Metanephros (tissue), 2 donors: ENCODE data around the gene OBSL1. TPM values are rescaled to one million over a fixed set of nuclear protein-coding genes. Genes with fewer than 3 reads are reported as not detected.

Source experiments
- small RNA-seq: library from RNA; depleted of rRNA; stranded (forward); fragments of <200 nt; gene quantifications from one replicate; pipeline ENCODE3, GENCODE V24; 2014; ENCODE audit warnings: low replicate concordance
- total RNA-seq: library from RNA; depleted of rRNA; stranded (reverse); fragments of >200 nt; gene quantifications from one replicate; pipeline ENCODE4 v1.2.3, GENCODE V29; 2014

The OBSL1 gene
- 146 TPM for total RNA-seq

GRCh38 chr2:219571311-219572236, at the start of gene OBSL1:
Gene OBSL1 (minus strand): TSS chr2:219571539. CDS start chr2:219571232, 307 bp downstream.

GRCh38 chr2:219597552-219598307, 26.4 kb upstream of the OBSL1 start, which contains the start of gene STK11IP:
Gene STK11IP (plus strand): TSS chr2:219597857. CDS start chr2:219598120, 263 bp downstream.

GRCh38 chr2:219572237-219573001, 1.1 kb upstream of the OBSL1 start, which contains the start of gene INHA:
Gene INHA (plus strand): TSS chr2:219572310. CDS start chr2:219572375, 65 bp downstream.

GRCh38 chr2:219543596-219544358, 27.6 kb downstream of the OBSL1 start, which contains the start of the genes CHPF and TMEM198:
Gene CHPF (minus strand): TSS chr2:219543809. CDS start chr2:219543538, 271 bp downstream.
Gene TMEM198 (plus strand): TSS chr2:219544028. CDS start chr2:219544728, 700 bp downstream.

GRCh38 chr2:219514196-219514761, 57.1 kb downstream of the OBSL1 start, which contains the start of gene ASIC4:
Gene ASIC4 (plus strand): TSS chr2:219514482. CDS start chr2:219514725, 243 bp downstream.

Small RNA genes within 50 kb of the gene (small RNA-seq; reads per million reads assigned to genes)
- not detected for gene MIR3132
- gene RN7SKP213 = not detected

Other genes starting within 250 kb of the OBSL1 start
- not detected for gene RESP18, start 238.8 kb downstream of the OBSL1 start, total RNA-seq
- gene DNPEP, start 183.6 kb downstream of the OBSL1 start, total RNA-seq = 64.8 TPM
- 582 TPM for gene DES, start 153.2 kb downstream of the OBSL1 start, total RNA-seq
- gene SPEG, start 136.7 kb downstream of the OBSL1 start, total RNA-seq = 39.6 TPM
- 31.6 TPM for gene GMPPA, start 72.6 kb downstream of the OBSL1 start, total RNA-seq
- 0.18 TPM for gene ASIC4, start 57.1 kb downstream of the OBSL1 start, total RNA-seq
- 90.4 TPM for gene CHPF, start 27.7 kb downstream of the OBSL1 start, total RNA-seq
- gene TMEM198, start 27.5 kb downstream of the OBSL1 start, total RNA-seq = 4.6 TPM
- gene INHA, start 771 bp upstream of the OBSL1 start, total RNA-seq = 0.58 TPM
- 26.2 TPM for gene STK11IP, start 26.3 kb upstream of the OBSL1 start, total RNA-seq
- 8.3 TPM for gene SLC4A3, start 56.1 kb upstream of the OBSL1 start, total RNA-seq